Measurements from ENCODE around the gene VWC2. TPM values are rescaled to one million over a fixed set of nuclear protein-coding genes. Genes with fewer than 3 reads are reported as not detected.

The VWC2 gene
- not detected in 2 replicates for total RNA-seq
- polyA plus RNA-seq = not detected in 2 replicates
- polyA plus RNA-seq (2012) = not detected in 2 replicates
- not detected in 2 replicates for polyA minus RNA-seq (ENCODE audit: low replicate concordance)

GRCh38 chr7:49773218-49773935 lies at the start of gene VWC2:
VWC2 (plus strand) TSS chr7:49773638; CDS start chr7:49775436, 1,798 bp downstream.
- no peak for DNase-seq (ENCODE audit: low read depth in 2 of 2)
- no peak for TF ChIP-seq CTCF (conservative IDR thresholded peaks at IDR 0.05 in 1 of 2, IDR thresholded peaks at IDR 0.05 in 1 of 2; ENCODE audit: low read depth in 1 of 2, low read length in 2 of 2)
- TF ChIP-seq EZH2 (IDR thresholded peaks at IDR 0.05; ENCODE audit: low read length, missing control alignments) = peak; percentile 31
- no peak within 1 kb of the TSS for H2AFZ ChIP-seq (ENCODE audit: low read length)
- no peaks in the 10 kb centered on the region for H3K79me2 ChIP-seq (ENCODE audit: control insufficient read depth, insufficient read depth, low read length)
- H3K9ac ChIP-seq (ENCODE audit: insufficient read depth, low read length) = no peak within 1 kb of the TSS
- peaks cover 17% of the 10 kb centered on the region for H3K27me3 ChIP-seq (ENCODE audit: control insufficient read depth, insufficient read depth, low read length)
- no peak within 1 kb of the TSS for H3K4me3 ChIP-seq (replicated peaks in 1 of 4; ENCODE audit: control extremely low read depth in 1 of 4, insufficient read depth in 1 of 4, low read depth in 3 of 4, low read length in 4 of 4)
- no peaks in the 10 kb centered on the region for H3K9me3 ChIP-seq (ENCODE audit: control insufficient read depth, insufficient read depth, low read depth, low read length)
- no peak within 1 kb of the TSS for H3K27ac ChIP-seq (ENCODE audit: insufficient read depth, low read length)
- H3K4me1 ChIP-seq (ENCODE audit: control insufficient read depth, extremely low read depth, insufficient read depth, low read length) = no peaks in the 10 kb centered on the region
- H3K4me2 ChIP-seq (ENCODE audit: extremely low read depth, insufficient read depth, low read length) = no peak within 1 kb of the TSS
- H3K36me3 ChIP-seq (ENCODE audit: control insufficient read depth, insufficient read depth, low read length) = no peaks in the 10 kb centered on the region
- H4K20me1 ChIP-seq (ENCODE audit: control insufficient read depth, extremely low read depth, insufficient read depth, low read length) = no peaks in the 10 kb centered on the region

GRCh38 chr7:49724071-49724470 lies 49.4 kb upstream of the VWC2 start:
- Histone ChIP-seq H3K4me2 (ENCODE audit: extremely low read depth, insufficient read depth, low read length) (no peak overlapping the region), H3K36me3 (ENCODE audit: control insufficient read depth, insufficient read depth, low read length) (no peaks in the 10 kb centered on the region), H3K9me3 (ENCODE audit: control insufficient read depth, insufficient read depth, low read depth, low read length) (no peaks in the 10 kb centered on the region), H3K4me3 (replicated peaks in 1 of 4; ENCODE audit: control extremely low read depth in 1 of 4, insufficient read depth in 1 of 4, low read depth in 3 of 4, low read length in 4 of 4) (no peak overlapping the region), H3K4me1 (ENCODE audit: control insufficient read depth, extremely low read depth, insufficient read depth, low read length) (no peaks in the 10 kb centered on the region), H3K27me3 (ENCODE audit: control insufficient read depth, insufficient read depth, low read length) (no peaks in the 10 kb centered on the region), H2AFZ (ENCODE audit: low read length) (no peak overlapping the region), H3K27ac (ENCODE audit: insufficient read depth, low read length) (no peak overlapping the region), H4K20me1 (ENCODE audit: control insufficient read depth, extremely low read depth, insufficient read depth, low read length) (no peaks in the 10 kb centered on the region), H3K9ac (ENCODE audit: insufficient read depth, low read length) (no peak overlapping the region), H3K79me2 (ENCODE audit: control insufficient read depth, insufficient read depth, low read length) (no peaks in the 10 kb centered on the region)
- TF ChIP-seq CTCF (conservative IDR thresholded peaks at IDR 0.05 in 1 of 2, IDR thresholded peaks at IDR 0.05 in 1 of 2; ENCODE audit: low read depth in 1 of 2, low read length in 2 of 2) = no peak
- no peak for TF ChIP-seq EZH2 (IDR thresholded peaks at IDR 0.05; ENCODE audit: low read length, missing control alignments)
- no peak for DNase-seq (ENCODE audit: low read depth in 2 of 2)

GRCh38 chr7:49731836-49732235 lies 41.6 kb upstream of the VWC2 start:
- Histone ChIP-seq H3K27ac (ENCODE audit: insufficient read depth, low read length) (no peak overlapping the region), H2AFZ (ENCODE audit: low read length) (no peak overlapping the region), H3K36me3 (ENCODE audit: control insufficient read depth, insufficient read depth, low read length) (no peaks in the 10 kb centered on the region), H3K9ac (ENCODE audit: insufficient read depth, low read length) (no peak overlapping the region), H3K79me2 (ENCODE audit: control insufficient read depth, insufficient read depth, low read length) (no peaks in the 10 kb centered on the region), H3K4me3 (replicated peaks in 1 of 4; ENCODE audit: control extremely low read depth in 1 of 4, insufficient read depth in 1 of 4, low read depth in 3 of 4, low read length in 4 of 4) (no peak overlapping the region), H3K4me2 (ENCODE audit: extremely low read depth, insufficient read depth, low read length) (no peak overlapping the region), H3K27me3 (ENCODE audit: control insufficient read depth, insufficient read depth, low read length) (no peaks in the 10 kb centered on the region), H3K4me1 (ENCODE audit: control insufficient read depth, extremely low read depth, insufficient read depth, low read length) (no peaks in the 10 kb centered on the region), H3K9me3 (ENCODE audit: control insufficient read depth, insufficient read depth, low read depth, low read length) (no peaks in the 10 kb centered on the region), H4K20me1 (ENCODE audit: control insufficient read depth, extremely low read depth, insufficient read depth, low read length) (no peaks in the 10 kb centered on the region)
- DNase-seq (ENCODE audit: low read depth in 2 of 2) = no peak
- no peak for TF ChIP-seq CTCF (conservative IDR thresholded peaks at IDR 0.05 in 1 of 2, IDR thresholded peaks at IDR 0.05 in 1 of 2; ENCODE audit: low read depth in 1 of 2, low read length in 2 of 2)
- TF ChIP-seq EZH2 (IDR thresholded peaks at IDR 0.05; ENCODE audit: low read length, missing control alignments) = no peak
